Myometrial cell (primary cell): ENCODE data around the gene PRTFDC1. TPM values are rescaled to one million over a fixed set of nuclear protein-coding genes. Genes with fewer than 3 reads are reported as not detected.

Source experiments
- total RNA-seq: library from RNA; depleted of rRNA; stranded (reverse); fragments of >200 nt; gene quantifications from 2 replicates; pipeline ENCODE4 v1.2.3, GENCODE V29; 2015

Gene PRTFDC1, protein sequence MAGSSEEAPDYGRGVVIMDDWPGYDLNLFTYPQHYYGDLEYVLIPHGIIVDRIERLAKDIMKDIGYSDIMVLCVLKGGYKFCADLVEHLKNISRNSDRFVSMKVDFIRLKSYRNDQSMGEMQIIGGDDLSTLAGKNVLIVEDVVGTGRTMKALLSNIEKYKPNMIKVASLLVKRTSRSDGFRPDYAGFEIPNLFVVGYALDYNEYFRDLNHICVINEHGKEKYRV
- total RNA-seq: 15.3 and 22.9 TPM in 2 replicates

DNA sequence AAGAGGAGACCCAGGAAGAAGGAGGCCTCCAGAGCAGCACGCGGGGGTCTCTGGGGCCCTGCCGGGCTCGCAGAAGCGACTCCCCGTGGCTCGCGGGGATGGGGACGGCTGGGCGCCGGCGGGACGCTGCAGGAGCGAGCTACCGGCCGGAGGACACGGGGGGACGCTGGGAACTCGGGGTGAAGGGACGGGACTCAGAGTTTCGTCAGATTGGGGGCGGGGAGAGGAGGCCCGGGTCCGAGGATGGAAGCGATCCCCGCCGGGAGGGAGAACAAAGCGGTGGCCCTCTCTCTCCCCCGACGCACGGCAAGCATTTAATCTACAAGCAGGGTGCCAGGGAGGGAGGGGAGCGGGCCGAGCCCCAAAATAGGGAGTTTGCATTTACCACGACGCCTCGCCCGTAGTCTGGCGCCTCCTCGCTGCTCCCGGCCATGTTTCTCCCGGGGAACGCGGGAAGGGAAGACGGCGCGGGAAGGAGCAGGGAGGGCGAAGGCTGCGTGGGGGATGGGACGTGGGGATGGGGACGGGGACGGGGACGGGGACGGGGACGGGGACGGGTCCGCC lies at the start of gene PRTFDC1:
Gene PRTFDC1 (minus strand): TSS at position 464 of the 564 bp plus-strand sequence. CDS start 31 bp downstream, at position 433.

Other genes with a start within 250 kb of the PRTFDC1 start
- gene ARHGAP21, start 228.7 kb downstream of the PRTFDC1 start, total RNA-seq: 64.0 and 76.9 TPM in 2 replicates
- gene ENKUR, start 63.6 kb upstream of the PRTFDC1 start, total RNA-seq: not detected in 2 replicates
- gene THNSL1, start 64.0 kb upstream of the PRTFDC1 start, total RNA-seq: 1.4 and 3.5 TPM in 2 replicates
- gene GPR158, start 222.4 kb upstream of the PRTFDC1 start, total RNA-seq: not detected in 2 replicates